ENCODE measurements around the gene FAM53A. TPM values are rescaled to one million over a fixed set of nuclear protein-coding genes. Genes with fewer than 3 reads are reported as not detected.

FAM53A gene
- total and polyA plus RNA-seq, 2 of the 13 experiments (the other 11 are each of a cell fraction or from before 2014, with no cell fraction given): 0.48 to 1.1 TPM

GRCh38 chr4:1716065-1716945, 32.2 kb upstream of the FAM53A start:
- no peak overlapping the region for H3K27ac ChIP-seq (ENCODE audit: extremely low read length, insufficient read depth, low read length)
- H2AFZ ChIP-seq (ENCODE audit: low read length): no peak overlapping the region
- DNase-seq (ENCODE audit: low spot score) (no peak), ATAC-seq (no peak), FAIRE-seq (no peak)
- no peak overlapping the region for H3K4me3 ChIP-seq (replicated peaks in 1 of 3; ENCODE audit: insufficient read depth in 1 of 3, low read depth in 2 of 3, low read length in 3 of 3)
- 99% methylated on average over 9 of the region's 15 CpGs for WGBS (ENCODE audit: low lambda C conversion rate)
- H3K36me3 ChIP-seq (replicated peaks in 1 of 2; ENCODE audit: control insufficient read depth in 1 of 2, insufficient read depth in 2 of 2, low read length in 2 of 2): no peaks in the 10 kb centered on the region; a peak in 1 of 5 replicates
- H3K27me3 ChIP-seq (ENCODE audit: control insufficient read depth in 1 of 2, insufficient read depth in 2 of 2, low read length in 2 of 2): no peaks in the 10 kb centered on the region
- in situ Hi-C loops (cut with HindIII; ENCODE audit: extremely low pct_ligation_motif_present, low pct_unique_long_range_greater_than_20kb): no loop called here
- peaks cover 31% of the 10 kb centered on the region for H3K79me2 ChIP-seq (ENCODE audit: insufficient read depth, low read length)
- ChIA-PET CTCF (ENCODE audit: low intra/inter-chr PET ratio, low total read pairs) (no interaction called here), POLR2A (no interaction called here)
- intact Hi-C loops (cut with micrococcal nuclease; ENCODE audit: unreplicated experiment): no loop called here
- no peak overlapping the region for H3K9ac ChIP-seq (ENCODE audit: insufficient read depth, low read depth, low read length)
- BruUV-seq (replicated peaks): no TSS peak
- no peak overlapping the region for H3K4me2 ChIP-seq (ENCODE audit: low read depth, low read length)
- H3K9me3 ChIP-seq (ENCODE audit: low read length): no peaks in the 10 kb centered on the region
- no peaks in the 10 kb centered on the region for H4K20me1 ChIP-seq (ENCODE audit: insufficient read depth, low read length)
- peaks cover 37% of the 10 kb centered on the region for H3K4me1 ChIP-seq (ENCODE audit: insufficient read depth, low read length)
- TF ChIP-seq ZBTB26 (CRISPR knock-in tag; IDR thresholded peaks at IDR 0.05; ENCODE audit: borderline replicate concordance) (no peak), NFYC (CRISPR knock-in tag; IDR thresholded peaks at IDR 0.05) (no peak), CENPBD1 (CRISPR knock-in tag; IDR thresholded peaks at IDR 0.05; ENCODE audit: borderline replicate concordance, low read depth) (no peak), ZNF33A (CRISPR knock-in tag; IDR thresholded peaks at IDR 0.05; ENCODE audit: borderline replicate concordance) (no peak), PRMT3 (CRISPR knock-in tag; IDR thresholded peaks at IDR 0.05; ENCODE audit: borderline replicate concordance, low read depth) (0 out of 2 replicates have a peak, but pooled peaks have one; percentile 39), ZXDC (CRISPR knock-in tag; IDR thresholded peaks at IDR 0.05) (no peak), MTF1 (CRISPR knock-in tag; IDR thresholded peaks at IDR 0.05) (no peak), AGO2 (optimal IDR thresholded peaks at IDR 0.05; ENCODE audit: low read depth, low read length) (peak; percentile 88), AGO1 (IDR thresholded peaks at IDR 0.05; ENCODE audit: low read depth, low read length, poor library complexity, severe bottlenecking) (peak; percentile 90)

Measured in HepG2 (cell line).